ENCODE results near the gene APOBEC3G.

The APOBEC3G gene

GRCh38 chr22:39120983-39121382, 43.9 kb downstream of the APOBEC3G start:
- in situ Hi-C loops (cut with HindIII; ENCODE audit: low sequenced_read_pairs): no loop called here

- in situ Hi-C loops (cut with HindIII; ENCODE audit: low sequenced_read_pairs): no loop called here
These were observed 45.8 kb downstream of the APOBEC3G start for GRCh38 chr22:39122772-39123470.

- in situ Hi-C loops (cut with HindIII; ENCODE audit: low sequenced_read_pairs): no loop called here
These were observed 46.9 kb downstream of the APOBEC3G start for GRCh38 chr22:39123751-39124581.

- in situ Hi-C loops (cut with HindIII; ENCODE audit: low sequenced_read_pairs): loop anchor here (5.0 kb wide), 2 partner anchors 118 to 192 kb away; partner anchors contain the start of gene RPL3
These were observed 48.5 kb downstream of the APOBEC3G start for GRCh38 chr22:39125622-39126021.

- in situ Hi-C loops (cut with HindIII; ENCODE audit: low sequenced_read_pairs): loop anchor here (5.0 kb wide), 2 partner anchors 121 to 189 kb away; partner anchors contain the start of gene RPL3
These were observed 51.4 kb downstream of the APOBEC3G start for GRCh38 chr22:39128508-39128907.

- in situ Hi-C loops (cut with HindIII; ENCODE audit: low sequenced_read_pairs): loop anchor here (5.0 kb wide), 2 partner anchors 122 to 188 kb away; partner anchors contain the start of gene RPL3
These were observed 52.0 kb downstream of the APOBEC3G start for GRCh38 chr22:39129081-39129480.

- in situ Hi-C loops (cut with HindIII; ENCODE audit: low sequenced_read_pairs): loop anchor here (5.0 kb wide), 2 partner anchors 122 to 188 kb away; partner anchors contain the start of gene RPL3
These were observed 52.7 kb downstream of the APOBEC3G start for GRCh38 chr22:39129746-39130145.

GRCh38 chr22:39130152-39130704, 53.2 kb downstream of the APOBEC3G start:
- in situ Hi-C loops (cut with HindIII; ENCODE audit: low sequenced_read_pairs): no loop called here

GRCh38 chr22:39130892-39131855, 54.1 kb downstream of the APOBEC3G start:
- in situ Hi-C loops (cut with HindIII; ENCODE audit: low sequenced_read_pairs): no loop called here

- in situ Hi-C loops (cut with HindIII; ENCODE audit: low sequenced_read_pairs): no loop called here
These were observed 55.2 kb downstream of the APOBEC3G start for GRCh38 chr22:39132281-39132680.

- in situ Hi-C loops (cut with HindIII; ENCODE audit: low sequenced_read_pairs): no loop called here
These were observed 55.9 kb downstream of the APOBEC3G start for GRCh38 chr22:39132871-39133524.

GRCh38 chr22:39133871-39134270, 56.8 kb downstream of the APOBEC3G start:
- in situ Hi-C loops (cut with HindIII; ENCODE audit: low sequenced_read_pairs): no loop called here

- in situ Hi-C loops (cut with HindIII; ENCODE audit: low sequenced_read_pairs): no loop called here
These were observed 57.5 kb downstream of the APOBEC3G start for GRCh38 chr22:39134366-39135091.

- in situ Hi-C loops (cut with HindIII; ENCODE audit: low sequenced_read_pairs): no loop called here
These were observed 58.2 kb downstream of the APOBEC3G start for GRCh38 chr22:39135092-39135896.

- in situ Hi-C loops (cut with HindIII; ENCODE audit: low sequenced_read_pairs): no loop called here
These were observed 59.2 kb downstream of the APOBEC3G start for GRCh38 chr22:39136317-39136716.
